OCI-LY1 (cell line): ENCODE results near the gene REEP6.

Source experiments
- EZH2 ChIP-seq: fragments of 200-600 bp; sonication (generic), shearing (Covaris generic); IDR thresholded peaks from 2 replicates; pipeline ENCODE4 v1.8.0; 2017; ENCODE audit warnings: borderline replicate concordance, mixed run types, mild to moderate bottlenecking, antibody characterized with exemption, low read length, moderate library complexity, mixed read lengths
- TF ChIP-seq, protein P1 (sequence below): fragments of 200-600 bp; sonication (generic), shearing (Covaris generic); IDR thresholded peaks from 2 replicates; pipeline ENCODE4 v1.5.1; 2017; ENCODE audit warnings: mild to moderate bottlenecking, antibody characterized with exemption, low read length, moderate library complexity, mixed read lengths

GRCh38 chr19:1514295-1514661 lies 23.3 kb downstream of the REEP6 start:
- TF ChIP-seq, protein P1, sequence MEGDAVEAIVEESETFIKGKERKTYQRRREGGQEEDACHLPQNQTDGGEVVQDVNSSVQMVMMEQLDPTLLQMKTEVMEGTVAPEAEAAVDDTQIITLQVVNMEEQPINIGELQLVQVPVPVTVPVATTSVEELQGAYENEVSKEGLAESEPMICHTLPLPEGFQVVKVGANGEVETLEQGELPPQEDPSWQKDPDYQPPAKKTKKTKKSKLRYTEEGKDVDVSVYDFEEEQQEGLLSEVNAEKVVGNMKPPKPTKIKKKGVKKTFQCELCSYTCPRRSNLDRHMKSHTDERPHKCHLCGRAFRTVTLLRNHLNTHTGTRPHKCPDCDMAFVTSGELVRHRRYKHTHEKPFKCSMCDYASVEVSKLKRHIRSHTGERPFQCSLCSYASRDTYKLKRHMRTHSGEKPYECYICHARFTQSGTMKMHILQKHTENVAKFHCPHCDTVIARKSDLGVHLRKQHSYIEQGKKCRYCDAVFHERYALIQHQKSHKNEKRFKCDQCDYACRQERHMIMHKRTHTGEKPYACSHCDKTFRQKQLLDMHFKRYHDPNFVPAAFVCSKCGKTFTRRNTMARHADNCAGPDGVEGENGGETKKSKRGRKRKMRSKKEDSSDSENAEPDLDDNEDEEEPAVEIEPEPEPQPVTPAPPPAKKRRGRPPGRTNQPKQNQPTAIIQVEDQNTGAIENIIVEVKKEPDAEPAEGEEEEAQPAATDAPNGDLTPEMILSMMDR, result no peak
- TF ChIP-seq EZH2, result no peak
